HG03045 (cell line): ENCODE results near the gene SULF2.

ENCODE experiments used
- ATAC-seq: cut with Tn5 transposase; IDR thresholded peaks from one replicate; pipeline ENCODE4 v1.9.1; 2021; ENCODE audit warnings: mild to moderate bottlenecking, moderate library complexity; ENCODE audit not compliant: unreplicated experiment

The SULF2 gene

DNA sequence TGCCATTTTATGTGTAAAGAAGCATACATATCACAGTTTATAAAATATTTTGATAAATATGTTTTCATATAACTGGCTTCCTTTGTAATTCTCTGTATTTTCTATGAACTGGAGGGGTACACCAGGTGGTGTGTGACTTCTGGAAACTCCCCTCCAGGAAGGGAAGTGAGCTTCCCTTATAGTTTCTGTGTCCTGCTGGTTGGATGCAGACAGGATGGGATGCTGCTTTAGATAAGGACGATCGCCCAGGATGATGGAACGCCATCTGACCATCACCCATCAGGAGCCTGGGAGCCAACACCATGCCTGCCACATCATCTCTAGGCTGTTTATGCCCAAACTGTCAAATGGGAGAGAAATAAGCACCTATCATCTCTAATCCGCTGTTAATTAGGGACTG, 66.1 kb downstream of the SULF2 start:
- ATAC-seq = no peak

DNA sequence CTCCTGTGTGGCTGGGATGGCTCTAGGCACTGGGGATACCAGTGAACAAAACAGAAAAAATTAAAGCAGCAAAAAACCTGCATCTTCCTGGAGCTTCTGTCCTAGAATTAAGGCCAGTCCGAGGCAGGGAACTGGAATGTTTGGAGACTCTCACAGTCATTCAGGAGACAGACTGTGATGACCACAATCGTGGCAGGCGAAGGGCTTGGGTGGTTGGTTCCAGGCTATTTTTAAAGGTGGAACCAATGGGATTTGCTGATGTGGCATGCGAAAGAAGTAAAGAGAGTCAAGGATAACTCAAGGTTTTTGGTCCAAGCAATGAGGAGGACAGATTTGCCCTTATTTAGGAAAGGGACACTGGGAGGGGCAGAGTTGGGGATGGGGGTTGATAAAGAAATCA, 66.9 kb downstream of the SULF2 start:
- ATAC-seq = no peak

DNA sequence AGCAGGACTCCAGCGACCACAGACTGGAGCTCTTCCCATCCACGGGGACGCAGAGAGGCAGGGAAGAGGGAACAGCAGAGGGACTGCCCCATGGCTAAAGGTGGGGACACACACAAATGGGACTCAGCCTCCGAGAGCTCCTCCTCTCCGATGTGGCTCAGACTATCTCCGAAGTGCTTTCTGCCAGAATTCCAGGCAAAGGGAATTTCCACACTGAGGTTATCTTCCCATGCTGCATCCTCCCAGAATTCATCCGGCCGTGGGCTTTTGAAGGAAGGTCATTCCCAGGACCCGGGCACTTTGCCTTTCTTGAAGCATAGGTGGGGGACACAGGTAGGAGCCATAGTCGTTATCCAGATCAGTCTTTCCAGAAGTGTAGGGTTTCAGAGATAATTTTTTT, 67.9 kb downstream of the SULF2 start:
- ATAC-seq = no peak

DNA sequence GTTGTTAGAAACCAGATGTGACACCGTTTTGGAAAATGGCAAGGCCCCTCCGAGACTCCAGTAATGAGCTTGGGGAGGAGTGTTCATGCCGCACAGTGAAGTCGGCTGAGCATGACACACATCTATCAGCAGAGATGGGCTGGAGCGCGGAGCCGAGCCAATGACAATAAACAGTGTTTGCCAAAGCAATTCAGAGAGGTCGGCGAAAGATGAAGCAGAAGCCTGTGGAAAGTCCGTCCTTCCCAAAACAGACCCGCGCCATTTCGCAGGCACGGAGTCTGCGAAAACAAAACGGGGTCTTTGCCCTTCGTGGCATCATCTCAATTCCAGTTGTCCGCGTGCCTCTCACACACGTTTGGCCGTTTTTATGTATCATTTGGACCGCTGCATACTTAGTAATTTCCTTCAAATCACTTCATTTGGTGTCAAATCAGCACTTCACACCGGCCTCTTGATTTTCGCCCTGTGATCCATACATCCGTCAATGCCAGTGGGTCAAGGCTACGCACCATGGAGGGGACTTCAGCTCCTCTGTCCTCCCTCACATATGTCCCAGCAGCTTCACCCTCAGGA, 71.3 kb downstream of the SULF2 start:
- ATAC-seq = no peak

DNA sequence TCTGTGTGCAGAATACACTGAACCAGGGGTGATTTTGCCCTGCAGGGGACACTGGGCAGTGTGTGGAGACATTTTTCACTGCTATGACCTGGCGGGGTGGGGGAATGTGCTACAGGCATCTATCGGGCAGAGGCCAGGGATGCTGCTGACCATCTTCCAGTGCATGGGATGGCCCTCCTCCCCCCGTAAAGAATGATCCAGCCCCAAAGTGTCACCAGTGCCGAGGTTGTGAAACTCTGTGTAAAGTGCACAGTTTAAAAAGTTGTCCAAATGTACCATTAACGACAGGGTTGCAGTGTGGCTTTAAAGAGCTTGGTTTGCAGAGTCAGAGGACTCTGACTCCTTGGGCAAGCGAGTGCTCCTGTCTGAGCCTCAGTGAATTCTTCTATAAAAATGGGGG, 72.1 kb downstream of the SULF2 start:
- no peak for ATAC-seq

DNA sequence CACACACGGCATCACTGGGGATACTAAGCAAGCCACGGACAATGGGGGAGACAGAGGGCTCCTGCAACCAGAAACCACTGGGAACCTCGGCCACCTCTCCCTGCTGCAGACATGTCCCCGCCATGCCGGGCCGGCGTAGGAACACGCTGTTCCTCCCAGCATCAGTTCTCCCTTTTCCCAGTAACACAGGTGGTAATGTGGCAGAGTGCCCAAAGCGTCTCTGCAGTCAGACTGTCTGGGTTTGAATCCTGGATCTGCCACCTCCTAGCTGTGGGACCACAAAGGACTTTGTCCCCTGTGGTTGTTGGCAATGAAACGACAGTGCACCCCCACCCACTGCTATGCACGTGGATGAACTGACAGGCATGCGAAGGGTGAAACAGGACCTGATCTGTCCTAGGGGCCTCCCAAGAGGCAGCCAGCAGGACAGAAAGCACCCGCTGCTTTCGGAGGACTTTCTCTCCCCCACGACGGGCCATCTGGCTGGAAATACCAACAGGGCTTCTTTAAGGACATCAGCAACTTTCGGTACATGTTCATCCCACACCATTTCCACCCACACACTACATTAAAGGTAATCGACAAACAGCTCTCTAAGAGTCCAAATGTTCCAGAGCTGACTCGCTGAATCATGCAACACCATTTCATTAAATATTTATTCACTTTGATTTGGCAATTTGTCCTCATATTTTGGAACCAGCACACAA, 74.1 kb downstream of the SULF2 start:
- ATAC-seq = no peak

DNA sequence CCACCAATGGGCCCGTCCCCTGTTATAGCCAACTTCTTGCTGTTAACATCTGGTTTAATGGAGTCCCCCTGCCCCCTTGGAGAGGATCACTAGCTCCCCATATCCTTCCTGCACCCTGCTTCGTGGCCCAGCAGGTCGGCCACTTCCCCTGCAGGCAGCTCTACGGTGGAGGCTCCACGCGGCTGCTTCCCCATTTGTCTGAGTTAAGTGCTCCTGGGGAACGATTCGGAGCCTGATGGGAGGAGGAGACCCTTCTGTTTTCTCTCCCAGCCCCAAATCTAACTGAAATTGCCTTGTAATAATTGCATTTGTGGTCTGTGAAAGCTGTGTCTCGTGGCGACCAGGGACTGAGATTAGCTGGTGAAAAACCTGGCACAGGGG, 74.6 kb downstream of the SULF2 start:
- ATAC-seq = no peak

DNA sequence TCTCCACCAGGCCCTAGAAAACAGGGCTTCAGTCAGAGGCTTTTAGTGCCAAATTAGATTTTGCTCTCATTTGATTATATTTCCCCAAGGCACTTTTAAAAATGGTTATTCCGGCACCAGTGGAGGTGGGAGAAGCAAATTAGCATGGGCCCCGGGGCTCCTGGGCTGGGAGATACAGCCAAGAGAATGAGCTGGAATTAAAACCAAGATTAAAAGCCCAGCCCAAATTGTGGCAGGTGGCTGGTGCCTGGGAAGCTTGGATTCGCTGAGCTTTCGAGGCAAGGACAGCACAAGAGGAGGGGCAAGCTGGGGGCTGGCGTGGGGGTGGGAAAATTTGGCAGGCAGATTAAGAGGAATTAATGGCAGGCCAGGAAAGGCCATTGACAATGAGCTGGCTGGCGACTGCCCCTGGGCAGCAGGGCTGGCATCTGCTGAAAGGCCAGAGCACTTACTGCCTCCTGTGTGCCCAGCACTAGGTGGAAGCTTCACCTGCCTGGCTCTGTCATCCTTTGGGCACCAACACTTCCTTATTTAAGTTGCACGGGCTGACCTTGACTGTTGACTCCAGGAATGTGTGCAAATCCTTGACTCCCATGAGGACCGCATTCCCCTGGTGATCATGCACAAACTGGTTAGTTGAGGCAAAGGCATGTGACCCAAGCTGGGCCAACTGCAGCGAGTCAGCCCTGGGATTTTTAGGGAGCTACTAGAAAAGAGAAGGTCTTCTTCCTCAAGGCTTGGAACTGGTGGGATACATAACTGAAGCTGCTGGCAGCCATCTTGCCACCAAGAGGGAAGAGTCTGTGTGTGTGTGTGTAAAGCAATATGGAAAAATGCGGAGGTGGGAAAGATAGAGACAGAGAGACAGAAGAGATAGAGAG, 76.1 kb downstream of the SULF2 start:
- ATAC-seq = no peak

DNA sequence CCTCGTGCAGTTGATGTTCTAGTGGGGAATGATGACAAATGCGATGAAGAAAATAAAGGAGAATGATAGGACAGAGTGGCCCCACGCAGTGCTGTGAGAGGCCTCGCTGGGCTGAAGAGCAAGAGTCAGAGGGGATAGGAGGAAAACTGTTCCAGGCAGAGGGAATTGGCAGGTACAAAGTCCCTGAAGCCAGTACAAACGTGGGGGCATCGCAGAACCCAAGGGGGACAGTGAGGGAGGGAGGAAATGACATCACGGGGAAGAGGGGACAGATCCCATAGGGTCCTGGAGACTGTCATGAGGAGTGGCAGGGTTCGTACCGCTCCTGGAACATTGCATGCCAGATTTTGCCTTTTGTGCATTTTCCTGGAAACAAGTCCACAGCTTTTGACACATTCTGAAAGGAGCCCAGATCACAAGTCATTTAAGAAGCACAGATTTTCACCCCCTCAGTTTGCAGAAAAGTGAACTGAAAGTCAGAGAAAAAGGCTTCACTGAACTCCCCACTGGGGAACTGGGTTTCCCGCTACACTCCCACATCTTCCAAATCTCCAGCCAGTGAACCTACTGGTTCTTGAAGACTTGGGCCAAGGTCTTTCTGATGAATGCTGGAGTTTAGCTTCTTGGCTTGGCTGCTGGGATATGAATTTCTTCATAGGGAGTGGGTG, 77.0 kb downstream of the SULF2 start:
- no peak for ATAC-seq

DNA sequence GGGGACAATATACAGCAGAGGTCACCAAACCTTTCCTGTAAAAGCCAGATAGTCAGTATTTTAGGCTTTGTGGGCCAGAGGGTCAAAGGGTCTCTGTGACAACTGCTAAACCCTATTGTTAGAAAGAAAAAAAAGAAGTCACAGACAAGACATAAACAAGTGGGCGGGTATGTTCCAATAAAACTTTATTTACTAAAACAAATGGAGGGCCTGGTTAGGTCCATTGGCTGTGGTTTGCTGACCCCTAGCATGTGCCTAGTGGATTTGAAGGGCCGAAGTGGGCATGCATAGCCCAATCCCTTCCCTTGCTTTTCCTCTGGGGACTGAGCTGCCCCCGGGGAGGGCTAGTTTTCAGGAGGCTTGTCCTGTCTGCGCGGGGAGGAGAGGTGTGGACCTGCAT, 78.9 kb downstream of the SULF2 start:
- ATAC-seq = no peak

DNA sequence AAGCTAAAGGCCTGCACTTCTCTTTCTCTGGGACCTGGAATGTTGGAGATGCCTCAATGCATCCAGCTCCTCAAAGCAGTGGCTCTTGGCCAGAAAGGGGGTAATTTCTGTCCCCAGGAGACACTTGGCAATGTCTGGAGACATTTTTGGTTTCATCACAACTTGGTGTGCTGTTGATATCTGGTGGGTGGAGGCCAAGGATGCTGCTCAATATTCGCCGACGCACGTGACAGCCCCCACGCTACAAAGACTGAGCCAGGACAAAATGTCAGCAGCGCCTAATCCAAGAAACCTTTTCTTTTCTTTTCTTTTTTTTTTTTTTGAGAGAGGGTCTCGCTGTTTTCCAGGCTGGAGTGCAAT, 79.8 kb downstream of the SULF2 start:
- no peak for ATAC-seq

DNA sequence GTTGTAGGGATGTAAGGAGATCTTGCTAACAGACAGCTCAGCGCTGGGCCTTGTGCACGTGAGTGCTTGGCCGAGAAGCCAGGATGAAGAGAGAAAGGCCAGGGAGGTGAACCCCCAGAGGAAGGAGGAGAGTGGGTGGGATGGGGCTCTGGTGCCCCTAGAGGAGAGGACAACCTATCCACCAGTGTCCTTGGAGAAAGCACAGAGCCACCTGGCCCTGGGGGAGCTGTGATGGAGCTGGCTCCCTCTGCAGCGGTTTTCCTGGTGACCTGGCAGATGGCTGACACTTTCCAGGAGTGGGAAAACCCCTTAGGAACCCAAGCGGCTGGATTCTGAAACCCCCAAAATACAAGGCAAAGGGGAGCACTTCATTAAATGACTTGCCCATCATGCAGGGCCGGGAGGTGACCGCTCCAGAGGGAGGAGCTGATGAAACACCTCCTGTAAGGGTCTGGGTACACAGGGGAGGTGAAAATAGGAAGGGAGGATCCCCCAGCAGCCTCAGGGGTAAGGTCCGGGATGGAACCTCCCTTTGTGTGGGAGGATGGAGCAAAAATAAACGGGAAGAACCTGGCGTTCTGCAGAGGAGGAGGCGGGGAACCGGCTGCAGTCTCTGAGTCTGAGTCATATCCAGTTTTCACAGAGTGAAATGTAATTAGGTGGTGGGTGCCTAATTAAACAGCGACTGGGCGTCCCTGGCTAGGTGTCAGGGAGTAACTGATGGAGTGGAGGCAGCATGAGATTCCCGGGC, 80.4 kb downstream of the SULF2 start:
- ATAC-seq = no peak

DNA sequence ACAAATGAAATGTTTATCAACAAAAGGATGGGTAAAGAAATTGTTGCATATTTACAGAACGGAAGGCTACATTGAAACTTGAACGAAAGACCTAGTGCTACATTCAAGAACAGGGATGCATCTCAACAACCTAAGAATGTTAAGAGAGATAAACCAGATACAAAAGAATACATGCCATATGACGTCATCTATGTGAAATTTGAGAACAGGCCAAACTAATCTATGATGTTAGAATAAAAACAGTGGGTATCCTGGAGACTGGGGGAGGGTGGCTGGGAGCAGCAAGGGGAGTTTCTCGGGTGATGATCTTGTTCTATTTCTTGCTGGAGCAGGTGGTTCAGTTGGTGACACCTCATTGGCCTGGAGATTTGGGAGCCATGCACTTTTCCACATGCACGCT, 81.5 kb downstream of the SULF2 start:
- ATAC-seq = no peak

DNA sequence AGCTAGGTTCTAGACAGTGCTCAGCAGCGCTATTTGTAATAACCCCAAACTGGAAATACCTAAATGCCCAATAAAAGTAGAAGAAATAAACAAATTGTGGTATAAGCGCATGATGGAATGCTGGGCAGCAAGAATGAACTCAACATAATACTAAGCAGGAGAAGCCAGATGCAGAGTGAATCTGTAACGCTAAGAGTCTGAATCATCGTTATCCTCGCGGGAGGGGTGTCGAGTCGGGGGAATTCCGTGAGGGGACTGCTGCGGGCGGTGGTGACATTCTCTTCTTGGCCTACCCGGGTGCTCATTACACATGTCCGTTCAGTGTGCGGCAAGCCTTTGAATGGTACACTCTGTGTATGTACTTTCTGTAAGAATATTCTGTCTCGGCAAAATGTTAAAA, 83.7 kb downstream of the SULF2 start:
- ATAC-seq = no peak

DNA sequence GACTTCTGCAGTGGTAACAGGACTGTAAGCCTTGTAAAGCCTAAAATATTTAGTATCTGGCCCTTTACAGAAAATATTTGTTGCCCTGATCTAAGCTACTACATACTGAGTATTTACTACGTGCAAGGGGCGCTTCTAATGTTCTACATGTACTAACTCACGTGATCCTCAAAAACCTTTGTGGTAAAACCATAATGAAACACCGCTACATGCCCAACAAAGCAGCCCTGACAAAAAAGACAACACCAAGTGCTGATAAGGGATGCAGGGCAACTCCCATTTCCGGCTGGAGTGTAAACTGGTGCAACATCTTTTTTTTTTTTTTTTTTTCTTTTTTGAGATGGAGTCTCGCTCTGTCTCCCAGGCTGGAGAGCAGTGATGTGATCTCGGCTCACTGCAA, 85.0 kb downstream of the SULF2 start:
- ATAC-seq = no peak

DNA sequence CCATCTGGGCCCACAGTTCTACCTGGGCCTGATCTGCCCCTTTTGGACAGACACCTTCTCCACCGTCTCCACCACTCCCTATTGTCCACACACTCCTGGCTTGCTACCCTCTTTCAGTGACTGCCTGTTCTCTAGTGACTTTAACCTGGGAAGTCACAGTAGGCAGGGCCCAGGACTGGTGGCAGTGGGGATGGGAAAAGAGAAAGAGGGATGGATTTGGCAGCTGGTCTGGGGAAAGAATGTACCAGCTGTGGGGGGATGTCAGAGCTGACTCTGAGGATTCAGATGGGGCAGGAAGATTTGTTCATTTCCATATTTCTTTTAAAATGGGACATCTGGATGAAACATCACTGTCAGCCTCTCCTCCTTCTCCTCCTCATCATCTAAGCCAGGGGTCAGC, 85.5 kb downstream of the SULF2 start:
- ATAC-seq = no peak

DNA sequence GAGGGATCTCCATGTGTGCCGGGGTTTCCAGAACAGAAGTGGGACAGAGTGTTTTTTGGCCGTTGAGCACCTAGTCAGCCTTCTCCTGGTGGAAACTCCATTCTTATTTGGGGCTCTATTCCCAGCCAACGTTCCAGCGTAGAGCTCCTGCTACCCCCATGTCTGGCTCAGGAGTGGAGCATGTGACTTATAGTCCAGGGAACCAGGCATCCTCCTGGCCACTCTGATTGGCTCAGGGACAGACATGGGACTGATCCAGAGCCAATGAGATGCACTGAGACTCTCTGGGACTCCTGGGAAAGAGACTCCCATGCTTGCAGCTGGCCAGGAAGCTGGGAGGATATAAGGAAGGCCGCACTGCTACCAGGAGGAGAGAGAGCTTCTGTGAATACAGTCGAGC, 87.1 kb downstream of the SULF2 start:
- ATAC-seq = no peak

DNA sequence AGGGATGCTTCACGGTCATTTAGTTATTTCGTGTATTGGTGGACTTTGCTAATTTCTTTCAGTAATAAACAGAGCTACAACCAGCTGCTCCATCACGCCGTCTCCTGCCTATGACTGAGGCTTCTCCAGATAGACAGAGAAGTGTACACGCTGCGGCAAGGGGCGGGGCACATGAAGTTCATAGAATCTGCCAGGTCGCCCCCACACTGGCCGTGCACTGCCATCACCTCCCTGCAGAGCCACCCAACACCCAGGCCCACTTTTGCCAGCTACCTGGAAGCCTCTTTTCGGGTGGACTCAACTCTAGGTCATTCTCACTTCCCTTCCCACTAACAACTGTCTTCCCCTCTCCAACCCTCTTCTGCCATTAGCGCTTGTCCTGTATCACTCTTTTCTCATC, 88.4 kb downstream of the SULF2 start:
- ATAC-seq = no peak

DNA sequence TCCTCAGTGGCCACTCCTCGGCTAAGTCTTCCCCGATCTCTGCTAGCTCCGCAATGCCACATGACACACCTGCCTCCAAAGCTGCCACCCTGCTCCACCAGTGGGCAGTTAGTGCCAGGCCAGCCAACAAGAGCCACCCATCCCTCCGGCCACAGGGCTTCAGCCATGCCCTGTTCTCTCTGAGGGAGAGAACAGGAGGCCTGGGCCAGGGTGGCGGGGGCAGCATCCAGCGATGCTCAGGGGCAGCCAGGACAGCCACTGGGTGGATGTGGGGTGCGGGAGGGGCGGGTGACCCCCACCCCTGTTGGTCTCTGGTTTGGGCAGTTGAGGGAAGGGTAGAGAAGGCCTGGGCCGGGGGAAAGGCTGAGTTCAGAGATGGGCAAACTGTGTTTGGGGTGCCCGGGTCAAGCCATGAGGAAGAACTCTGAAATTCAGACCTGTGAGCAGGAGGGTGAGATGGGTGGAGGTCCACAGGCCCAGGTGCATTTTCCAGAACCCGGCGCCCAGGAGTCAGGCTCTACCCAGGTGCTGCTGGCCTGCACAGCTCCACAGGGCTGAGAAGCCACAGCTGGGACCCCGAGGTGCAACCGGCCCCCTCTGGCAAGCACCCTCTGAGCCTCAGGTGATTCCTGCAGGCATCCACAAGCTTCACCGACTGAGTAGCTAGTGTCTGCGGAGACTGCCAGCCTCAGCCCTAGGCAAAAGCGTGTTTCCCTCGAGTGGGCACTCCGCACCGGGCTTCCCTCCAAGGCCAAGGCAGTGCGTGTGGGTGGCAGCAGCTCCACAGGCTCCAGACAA, 91.1 kb downstream of the SULF2 start:
- ATAC-seq = no peak

DNA sequence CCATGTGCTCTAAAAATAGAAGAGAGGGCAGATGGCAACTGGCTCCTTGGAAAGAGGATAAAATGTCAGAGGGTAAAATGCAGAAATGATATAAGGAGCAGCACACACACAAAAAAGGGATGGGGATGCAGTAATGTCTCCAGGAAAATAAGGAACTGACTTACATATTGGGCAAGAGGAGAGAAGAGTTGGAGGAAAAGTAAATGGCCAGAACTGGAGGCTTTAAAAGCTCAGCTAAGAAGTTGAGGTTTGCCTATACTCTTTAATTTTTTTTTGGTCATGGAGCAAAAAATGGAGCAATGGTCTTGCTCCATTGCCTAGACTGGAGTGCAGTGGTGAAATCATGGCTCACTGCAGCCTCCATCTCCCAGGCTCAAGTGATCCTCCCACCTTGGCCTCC, 93.7 kb downstream of the SULF2 start:
- ATAC-seq = no peak
